ENCODE measurements around the gene GATA5. TPM values are rescaled to one million over a fixed set of nuclear protein-coding genes. Genes with fewer than 3 reads are reported as not detected.

Gene GATA5
- total and polyA plus RNA-seq, 2 donors from 2014 or later, result 1.0 to 6.9 TPM

DNA sequence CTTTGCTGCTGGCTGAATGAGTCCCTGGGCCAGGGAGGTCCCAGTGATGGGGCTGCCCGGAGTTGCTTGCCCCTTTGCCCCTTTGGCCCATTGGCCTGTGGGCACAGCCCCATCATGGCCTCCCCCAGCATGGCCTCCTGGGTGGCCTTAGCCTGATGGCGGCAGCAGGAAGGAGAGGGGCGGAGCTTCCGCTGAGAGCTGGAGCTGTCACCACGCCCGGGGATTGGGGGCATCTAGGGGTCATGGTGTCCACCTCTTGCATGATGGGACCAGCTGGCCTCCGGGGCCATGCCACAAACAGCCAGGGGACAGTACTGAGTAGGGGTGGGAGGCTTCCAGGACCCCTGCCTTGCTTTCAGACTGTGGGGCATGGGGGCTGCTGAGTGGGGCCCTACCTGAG is 31.5 kb upstream of the GATA5 start:
- H3K9ac ChIP-seq (ENCODE audit: low read length in 3 of 3), result no peak overlapping the region
- DNase-seq (no peak), FAIRE-seq (no peak)
- H3K9me3 ChIP-seq (ENCODE audit: control insufficient read depth in 2 of 3, insufficient read depth in 1 of 3, low read length in 3 of 3), result no peaks in the 10 kb centered on the region
- no peaks in the 10 kb centered on the region for H3K4me1 ChIP-seq (ENCODE audit: control insufficient read depth in 2 of 3, insufficient read depth in 2 of 3, low read depth in 1 of 3, low read length in 3 of 3)
- H3K4me3 ChIP-seq (ENCODE audit: low read length in 3 of 3), result no peak overlapping the region
- H3K27me3 ChIP-seq (ENCODE audit: control insufficient read depth, insufficient read depth, low read length), result no peaks in the 10 kb centered on the region
- TF ChIP-seq, protein P1, sequence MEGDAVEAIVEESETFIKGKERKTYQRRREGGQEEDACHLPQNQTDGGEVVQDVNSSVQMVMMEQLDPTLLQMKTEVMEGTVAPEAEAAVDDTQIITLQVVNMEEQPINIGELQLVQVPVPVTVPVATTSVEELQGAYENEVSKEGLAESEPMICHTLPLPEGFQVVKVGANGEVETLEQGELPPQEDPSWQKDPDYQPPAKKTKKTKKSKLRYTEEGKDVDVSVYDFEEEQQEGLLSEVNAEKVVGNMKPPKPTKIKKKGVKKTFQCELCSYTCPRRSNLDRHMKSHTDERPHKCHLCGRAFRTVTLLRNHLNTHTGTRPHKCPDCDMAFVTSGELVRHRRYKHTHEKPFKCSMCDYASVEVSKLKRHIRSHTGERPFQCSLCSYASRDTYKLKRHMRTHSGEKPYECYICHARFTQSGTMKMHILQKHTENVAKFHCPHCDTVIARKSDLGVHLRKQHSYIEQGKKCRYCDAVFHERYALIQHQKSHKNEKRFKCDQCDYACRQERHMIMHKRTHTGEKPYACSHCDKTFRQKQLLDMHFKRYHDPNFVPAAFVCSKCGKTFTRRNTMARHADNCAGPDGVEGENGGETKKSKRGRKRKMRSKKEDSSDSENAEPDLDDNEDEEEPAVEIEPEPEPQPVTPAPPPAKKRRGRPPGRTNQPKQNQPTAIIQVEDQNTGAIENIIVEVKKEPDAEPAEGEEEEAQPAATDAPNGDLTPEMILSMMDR (IDR thresholded peaks at IDR 0.05; ENCODE audit: borderline replicate concordance, extremely low read depth, insufficient read depth), result no peak
- intact Hi-C loops (cut with DNase I), result no loop called here
- H3K36me3 ChIP-seq (ENCODE audit: control insufficient read depth in 2 of 3, insufficient read depth in 3 of 3, low read length in 3 of 3), result no peaks in the 10 kb centered on the region
- H3K27ac ChIP-seq (ENCODE audit: low read depth in 2 of 2, low read length in 2 of 2), result no peak overlapping the region

DNA sequence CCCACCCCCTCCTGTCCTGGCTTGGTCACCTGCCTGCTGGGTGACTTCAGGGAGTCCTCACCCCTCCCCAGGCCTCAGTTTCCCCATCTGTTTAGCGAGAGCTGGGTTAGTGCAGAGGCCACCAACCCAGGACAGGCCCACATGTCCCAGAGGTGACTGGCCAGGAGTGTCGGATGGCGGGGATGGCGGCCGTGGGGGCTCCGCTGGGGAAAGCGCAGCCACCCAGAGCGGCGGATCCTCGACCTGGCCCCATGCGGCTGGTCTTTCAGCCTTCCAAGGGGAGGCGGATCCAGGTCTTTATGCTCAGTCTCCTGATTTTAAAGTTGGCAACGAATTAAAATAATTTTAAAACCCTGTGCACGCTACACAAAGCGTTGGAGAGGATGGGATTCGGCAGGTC is 31.0 kb upstream of the GATA5 start:
- Histone ChIP-seq H3K9me3 (ENCODE audit: control insufficient read depth in 2 of 3, insufficient read depth in 1 of 3, low read length in 3 of 3) (no peaks in the 10 kb centered on the region), H3K4me3 (ENCODE audit: low read length in 3 of 3) (no peak overlapping the region), H3K27ac (ENCODE audit: low read depth in 2 of 2, low read length in 2 of 2) (no peak overlapping the region), H3K4me1 (ENCODE audit: control insufficient read depth in 2 of 3, insufficient read depth in 2 of 3, low read depth in 1 of 3, low read length in 3 of 3) (no peaks in the 10 kb centered on the region), H3K36me3 (ENCODE audit: control insufficient read depth in 2 of 3, insufficient read depth in 3 of 3, low read length in 3 of 3) (no peaks in the 10 kb centered on the region), H3K27me3 (ENCODE audit: control insufficient read depth, insufficient read depth, low read length) (no peaks in the 10 kb centered on the region), H3K9ac (ENCODE audit: low read length in 3 of 3) (no peak overlapping the region)
- DNase-seq, result no peak
- TF ChIP-seq, protein P1 (IDR thresholded peaks at IDR 0.05; ENCODE audit: borderline replicate concordance, extremely low read depth, insufficient read depth), result no peak
- intact Hi-C loops (cut with DNase I), result no loop called here
- FAIRE-seq, result no peak

DNA sequence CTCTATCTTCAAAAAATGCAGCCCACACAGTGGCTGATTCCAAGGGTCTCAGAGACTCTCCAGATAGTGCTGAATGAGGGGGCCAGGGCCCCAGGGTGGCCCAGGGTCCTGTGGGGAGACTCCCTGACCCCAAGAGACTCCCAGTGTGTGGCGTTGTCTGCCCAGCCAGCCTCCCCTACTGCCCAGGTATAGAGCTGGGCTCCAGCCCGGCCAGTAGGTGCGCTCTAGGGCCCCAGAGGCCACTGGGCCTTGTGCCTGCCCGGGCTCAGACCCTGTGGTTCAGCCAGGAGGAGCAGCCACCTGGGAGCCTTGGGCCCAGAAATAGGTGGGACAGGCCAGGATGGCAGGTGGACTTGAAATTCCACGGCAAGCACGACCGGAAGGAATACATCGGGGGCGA is 30.3 kb upstream of the GATA5 start:
- no peak overlapping the region for H3K27ac ChIP-seq (ENCODE audit: low read depth in 2 of 2, low read length in 2 of 2)
- intact Hi-C loops (cut with DNase I), result no loop called here
- no peaks in the 10 kb centered on the region for H3K4me1 ChIP-seq (ENCODE audit: control insufficient read depth in 2 of 3, insufficient read depth in 2 of 3, low read depth in 1 of 3, low read length in 3 of 3)
- DNase-seq (no peak), FAIRE-seq (no peak)
- no peaks in the 10 kb centered on the region for H3K36me3 ChIP-seq (ENCODE audit: control insufficient read depth in 2 of 3, insufficient read depth in 3 of 3, low read length in 3 of 3)
- no peaks in the 10 kb centered on the region for H3K27me3 ChIP-seq (ENCODE audit: control insufficient read depth, insufficient read depth, low read length)
- TF ChIP-seq, protein P1 (IDR thresholded peaks at IDR 0.05; ENCODE audit: borderline replicate concordance, extremely low read depth, insufficient read depth), result no peak
- no peak overlapping the region for H3K9ac ChIP-seq (ENCODE audit: low read length in 3 of 3)
- H3K4me3 ChIP-seq (ENCODE audit: low read length in 3 of 3), result no peak overlapping the region
- H3K9me3 ChIP-seq (ENCODE audit: control insufficient read depth in 2 of 3, insufficient read depth in 1 of 3, low read length in 3 of 3), result no peaks in the 10 kb centered on the region

DNA sequence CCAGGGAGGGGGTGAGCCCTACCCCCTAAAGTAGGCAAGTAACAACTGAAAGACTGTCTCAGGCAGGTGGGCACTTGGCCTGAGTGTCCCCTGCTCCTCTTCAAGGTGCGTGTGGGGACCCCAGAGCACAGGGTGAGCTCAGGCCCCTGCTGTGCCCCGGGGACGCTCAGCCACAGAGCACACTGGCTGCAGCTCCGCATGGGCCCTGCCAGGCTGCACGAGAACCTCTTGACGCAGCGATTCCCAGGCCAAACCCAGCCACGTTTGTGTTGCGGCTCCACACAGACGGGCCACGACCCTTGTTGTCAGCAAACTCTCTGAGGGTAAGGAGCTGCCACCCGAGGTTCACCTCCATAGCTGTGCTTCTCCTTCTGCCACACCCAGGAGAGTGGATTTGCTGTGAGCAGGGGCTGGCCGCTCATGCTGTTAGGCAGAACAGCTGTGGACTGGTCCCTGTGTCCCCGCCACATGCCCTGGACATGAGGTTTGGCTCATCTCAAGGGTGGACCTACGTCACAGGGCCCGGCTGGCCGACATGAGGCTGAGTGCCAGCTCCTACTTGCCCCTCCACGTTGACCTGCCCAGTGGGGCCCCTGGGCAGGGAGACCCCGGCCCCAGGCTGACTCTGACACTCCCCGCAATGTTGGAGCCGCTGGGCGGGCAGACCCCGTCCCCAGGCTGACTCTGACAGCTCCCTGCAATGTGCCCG is 29.7 kb upstream of the GATA5 start:
- H3K9ac ChIP-seq (ENCODE audit: low read length in 3 of 3), result no peak overlapping the region
- FAIRE-seq (no peak), DNase-seq (no peak)
- H3K27ac ChIP-seq (ENCODE audit: low read depth in 2 of 2, low read length in 2 of 2), result no peak overlapping the region
- H3K27me3 ChIP-seq (ENCODE audit: control insufficient read depth, insufficient read depth, low read length), result no peaks in the 10 kb centered on the region
- peaks cover 0 to 1% (median 0%) of the 10 kb centered on the region in 3 donors for H3K4me1 ChIP-seq (ENCODE audit: control insufficient read depth in 2 of 3, insufficient read depth in 2 of 3, low read depth in 1 of 3, low read length in 3 of 3)
- no peak overlapping the region for H3K4me3 ChIP-seq (ENCODE audit: low read length in 3 of 3)
- H3K9me3 ChIP-seq (ENCODE audit: control insufficient read depth in 2 of 3, insufficient read depth in 1 of 3, low read length in 3 of 3), result no peaks in the 10 kb centered on the region
- TF ChIP-seq, protein P1 (IDR thresholded peaks at IDR 0.05; ENCODE audit: borderline replicate concordance, extremely low read depth, insufficient read depth), result no peak
- intact Hi-C loops (cut with DNase I), result no loop called here
- no peaks in the 10 kb centered on the region for H3K36me3 ChIP-seq (ENCODE audit: control insufficient read depth in 2 of 3, insufficient read depth in 3 of 3, low read length in 3 of 3)

All from kidney (tissue), 14 donors.